Liver (tissue), 9 donors: ENCODE results near the gene GORAB. TPM values are rescaled to one million over a fixed set of nuclear protein-coding genes. Genes with fewer than 3 reads are reported as not detected.

Experiments
- DNase-seq: peaks from one replicate; pipeline ENCODE4 v3.0.0-alpha.2; 2017; ENCODE audit warnings: low spot score
- H3K27ac ChIP-seq, 2 donors: one replicate each; pipeline ENCODE4 v1.7.0; 2013; ENCODE audit warnings: inconsistent platforms in 2 of 2, low read length in 2 of 2, control low read depth in 1 of 2, low read depth in 1 of 2, mild to moderate bottlenecking in 1 of 2
- H3K27me3 ChIP-seq, 4 donors: one replicate each; pipeline versions ENCODE4 v1.6.1 to v1.7.0; 2013; ENCODE audit warnings: low read length in 3 of 4, inconsistent platforms in 1 of 4, mild to moderate bottlenecking in 1 of 4, moderate library complexity in 1 of 4; ENCODE audit not compliant: control insufficient read depth in 4 of 4, insufficient read depth in 4 of 4
- H3K36me3 ChIP-seq, 4 donors: one replicate each; pipeline versions ENCODE4 v1.6.1 to v1.7.0; 2013; ENCODE audit warnings: low read length in 3 of 4, mild to moderate bottlenecking in 3 of 4, low read depth in 1 of 4, moderate library complexity in 1 of 4; ENCODE audit not compliant: control insufficient read depth in 4 of 4, insufficient read depth in 3 of 4
- H3K4me1 ChIP-seq, 4 donors: one replicate each; pipeline versions ENCODE4 v1.6.1 to v1.7.0; 2013; ENCODE audit warnings: low read length in 3 of 4, mild to moderate bottlenecking in 3 of 4, moderate library complexity in 1 of 4; ENCODE audit not compliant: control insufficient read depth in 4 of 4, insufficient read depth in 4 of 4
- H3K4me3 ChIP-seq, 3 donors: one replicate each; pipeline versions ENCODE4 v1.6.1 to v1.7.0; 2013; ENCODE audit warnings: low read length in 3 of 3, control low read depth in 1 of 3, low read depth in 1 of 3, mild to moderate bottlenecking in 1 of 3
- H3K9ac ChIP-seq, 2 donors: one replicate each; pipeline ENCODE4 v1.7.0; 2013; ENCODE audit warnings: low read length in 2 of 2, mild to moderate bottlenecking in 2 of 2, moderate library complexity in 2 of 2, control low read depth in 1 of 2, low read depth in 1 of 2
- H3K9me3 ChIP-seq, 4 donors: one replicate each; pipeline versions ENCODE4 v1.6.1 to v1.7.0; 2013; ENCODE audit warnings: low read length in 3 of 4; ENCODE audit not compliant: control insufficient read depth in 4 of 4
- ATF3 ChIP-seq: IDR thresholded peaks from 2 replicates; pipeline ENCODE4 v1.6.1; 2016; ENCODE audit warnings: antibody characterized with exemption
- CTCF ChIP-seq: fragments of 150-350 bp; IDR thresholded peaks from 2 replicates; pipeline ENCODE4 v1.5.1; 2017; ENCODE audit warnings: improper control_type of control experiment, low read depth, low read length; ENCODE audit not compliant: missing input control
- EGR1 ChIP-seq, 2 donors: IDR thresholded peaks; 2 replicates each; pipeline ENCODE4 v1.6.1; 2016 to 2018; ENCODE audit warnings: antibody characterized with exemption in 2 of 2, low read depth in 2 of 2
- FOXA1 ChIP-seq: IDR thresholded peaks from 2 replicates; pipeline ENCODE4 v1.6.1; 2016; ENCODE audit warnings: antibody characterized with exemption
- FOXA2 ChIP-seq: IDR thresholded peaks from 2 replicates; pipeline ENCODE4 v1.6.1; 2016; ENCODE audit warnings: antibody characterized with exemption
- GABPA ChIP-seq, 2 donors: IDR thresholded peaks in 1 of 2; conservative IDR thresholded peaks in 1 of 2; 2 replicates each; pipeline ENCODE4 v1.6.1; 2016; ENCODE audit warnings: antibody characterized with exemption in 2 of 2, mild to moderate bottlenecking in 1 of 2, moderate library complexity in 1 of 2
- HNF4A ChIP-seq, 2 donors: conservative IDR thresholded peaks; 2 replicates each; pipeline ENCODE4 v1.6.1; 2016; ENCODE audit warnings: antibody characterized with exemption in 2 of 2, mild to moderate bottlenecking in 2 of 2
- HNF4G ChIP-seq: IDR thresholded peaks from 2 replicates; pipeline ENCODE4 v1.6.1; 2016; ENCODE audit warnings: antibody characterized with exemption
- JUND ChIP-seq, 2 donors: IDR thresholded peaks; 2 replicates each; pipeline ENCODE4 v1.6.1; 2016; ENCODE audit warnings: antibody characterized with exemption in 2 of 2
- MAX ChIP-seq: IDR thresholded peaks from 2 replicates; pipeline ENCODE4 v1.6.1; 2016; ENCODE audit warnings: antibody characterized with exemption
- NR2F2 ChIP-seq: IDR thresholded peaks from 2 replicates; pipeline ENCODE4 v1.6.1; 2016; ENCODE audit warnings: antibody characterized with exemption
- RAD21 ChIP-seq, 2 donors: IDR thresholded peaks; 2 replicates each; pipeline ENCODE4 v1.6.1; 2016; ENCODE audit warnings: antibody characterized with exemption in 2 of 2, mild to moderate bottlenecking in 2 of 2
- REST ChIP-seq: IDR thresholded peaks from 2 replicates; pipeline ENCODE4 v1.6.1; 2016; ENCODE audit warnings: antibody characterized with exemption, mild to moderate bottlenecking
- RXRA ChIP-seq, 2 donors: IDR thresholded peaks; 2 replicates each; pipeline ENCODE4 v1.6.1; 2017 to 2018; ENCODE audit warnings: antibody characterized with exemption in 2 of 2, mild to moderate bottlenecking in 1 of 2
- SP1 ChIP-seq: IDR thresholded peaks from 2 replicates; pipeline ENCODE4 v1.6.1; 2018; ENCODE audit warnings: antibody characterized with exemption, mild to moderate bottlenecking
- TAF1 ChIP-seq: conservative IDR thresholded peaks from 2 replicates; pipeline ENCODE4 v1.6.1; 2016; ENCODE audit warnings: antibody characterized with exemption, mild to moderate bottlenecking
- YY1 ChIP-seq: IDR thresholded peaks from 2 replicates; pipeline ENCODE4 v1.6.1; 2016; ENCODE audit warnings: antibody characterized with exemption, mild to moderate bottlenecking
- ZBTB33 ChIP-seq: IDR thresholded peaks from 2 replicates; pipeline ENCODE4 v1.6.1; 2016; ENCODE audit warnings: antibody characterized with exemption
- WGBS: extraction: QIAGEN DNeasy Blood & Tissue Kit; methylation state at CpG from one replicate; pipeline ENCODE4 v1.1.7; 2013; 5-methylcytosine and 5-hydroxymethylcytosine counted together
- polyA plus RNA-seq, 2 donors: library from polyadenylated mRNA; stranded (reverse) in 1 of 2; unstranded in 1 of 2; fragments of 200-250 nt in 1 of 2; fragments of >200 nt in 1 of 2; fragmentation: Nextera tagmentation in 1 of 2; extraction: Ambion mirVana in 1 of 2; gene quantifications; one replicate each; pipeline versions ENCODE4 v1.2.1 to v1.2.3, GENCODE V29; 2013 to 2015
- total RNA-seq, 2 donors: library from RNA; depleted of rRNA; stranded (reverse); fragments of >200 nt; gene quantifications; one replicate each; pipeline ENCODE4 v1.2.3, GENCODE V29; 2014
- donor health status: healthy.
- donor health status: healthy.
- donor health status: healthy.
- donor health status: healthy.
- donor health status: healthy.

The GORAB gene
- total and polyA plus RNA-seq, 4 donors, result 4.0 to 11.1 (median 8.7) TPM

- TF ChIP-seq FOXA1 (no peak), RXRA (IDR thresholded peaks at IDR 0.05) (no peak), ATF3 (no peak), RAD21 (IDR thresholded peaks at IDR 0.05) (no peak), GABPA (IDR thresholded peaks at IDR 0.05 in 1 of 2, conservative IDR thresholded peaks at IDR 0.05 in 1 of 2) (no peak), JUND (IDR thresholded peaks at IDR 0.05) (no peak), REST (no peak), HNF4A (conservative IDR thresholded peaks at IDR 0.05) (no peak), SP1 (no peak), FOXA2 (no peak), HNF4G (no peak), EGR1 (IDR thresholded peaks at IDR 0.05; ENCODE audit: low read depth in 2 of 2) (no peak), YY1 (no peak), NR2F2 (no peak), TAF1 (no peak), ZBTB33 (no peak)
- no peak overlapping the region for H3K27ac ChIP-seq
- H3K36me3 ChIP-seq, result no peaks in the 10 kb centered on the region
- H3K4me3 ChIP-seq, result no peak overlapping the region
- H3K27me3 ChIP-seq, result peaks cover 0 to 3% (median 0%) of the 10 kb centered on the region in 4 donors
- no peaks in the 10 kb centered on the region for H3K9me3 ChIP-seq
- WGBS, result 75% methylated on average over 5 of the region's 5 CpGs
- H3K9ac ChIP-seq, result no peak overlapping the region
- H3K4me1 ChIP-seq, result no peaks in the 10 kb centered on the region
- no peak for DNase-seq
These were observed 48.9 kb upstream of the GORAB start for GRCh38 chr1:170483051-170483450.

- Histone ChIP-seq H3K27ac (no peak overlapping the region), H3K4me3 (no peak overlapping the region), H3K27me3 (no peaks in the 10 kb centered on the region), H3K9me3 (no peaks in the 10 kb centered on the region), H3K9ac (no peak overlapping the region), H3K36me3 (no peaks in the 10 kb centered on the region), H3K4me1 (no peaks in the 10 kb centered on the region)
- TF ChIP-seq REST, result no peak
- TF ChIP-seq YY1, result no peak
- TF ChIP-seq MAX, result no peak
- TF ChIP-seq RXRA (IDR thresholded peaks at IDR 0.05), result no peak
- no peak for TF ChIP-seq JUND (IDR thresholded peaks at IDR 0.05)
- no peak for TF ChIP-seq ZBTB33
- no peak for TF ChIP-seq CTCF
- TF ChIP-seq FOXA2, result no peak
- TF ChIP-seq HNF4A (conservative IDR thresholded peaks at IDR 0.05), result no peak
- no peak for TF ChIP-seq SP1
- no peak for TF ChIP-seq HNF4G
- TF ChIP-seq GABPA (IDR thresholded peaks at IDR 0.05 in 1 of 2, conservative IDR thresholded peaks at IDR 0.05 in 1 of 2), result no peak
- no peak for TF ChIP-seq NR2F2
- no peak for TF ChIP-seq TAF1
- no peak for DNase-seq
These were observed 44.5 kb upstream of the GORAB start for GRCh38 chr1:170487503-170487902.
